ENCODE measurements around the gene FAM240A. TPM values are rescaled to one million over a fixed set of nuclear protein-coding genes. Genes with fewer than 3 reads are reported as not detected.
"Not testable (repeated sequence)": the region's sequence is repeated elsewhere in the genome, so short reads cannot be mapped to it uniquely, and the experiment has no call there.

The FAM240A gene
- total RNA-seq, 3 donors from 2014 or later, result not detected

GRCh38 chr3:46578973-46579755, 33.2 kb upstream of the FAM240A start:
- H3K4me3 Mint-ChIP-seq, result no peak overlapping the region
- H3K36me3 Mint-ChIP-seq (ENCODE audit: insufficient read depth), result no peaks in the 10 kb centered on the region
- peaks cover 6% of the 10 kb centered on the region for H3K27me3 Mint-ChIP-seq (ENCODE audit: low read depth)
- peaks cover 5% of the 10 kb centered on the region for H3K4me1 Mint-ChIP-seq (ENCODE audit: low read depth)
- no peak for DNase-seq
- ATAC-seq, result no peak
- H3K9me3 Mint-ChIP-seq, result no peaks in the 10 kb centered on the region

DNA sequence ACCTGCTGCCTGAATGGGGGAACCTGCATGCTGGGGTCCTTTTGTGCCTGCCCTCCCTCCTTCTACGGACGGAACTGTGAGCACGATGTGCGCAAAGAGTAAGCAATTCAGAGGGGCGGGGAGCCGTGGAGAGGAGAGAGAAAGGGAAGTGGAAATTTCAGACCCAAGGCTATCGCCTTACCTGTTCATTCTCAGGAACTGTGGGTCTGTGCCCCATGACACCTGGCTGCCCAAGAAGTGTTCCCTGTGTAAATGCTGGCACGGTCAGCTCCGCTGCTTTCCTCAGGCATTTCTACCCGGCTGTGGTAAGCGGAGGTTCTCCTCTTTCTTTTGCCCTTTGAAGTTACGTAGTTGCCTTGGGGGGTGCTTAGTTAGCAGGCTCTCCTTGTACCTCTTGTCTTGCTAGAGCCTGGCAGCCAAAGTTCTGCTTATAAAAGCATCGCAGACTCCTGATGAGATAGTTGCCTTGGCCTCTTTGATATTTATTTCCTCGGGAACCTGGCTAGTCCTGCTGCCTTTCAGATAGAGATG, 32.5 kb upstream of the FAM240A start:
- no peak for ATAC-seq
- no peaks in the 10 kb centered on the region for H3K9me3 Mint-ChIP-seq
- peaks cover 5% of the 10 kb centered on the region for H3K4me1 Mint-ChIP-seq (ENCODE audit: low read depth)
- no peaks in the 10 kb centered on the region for H3K36me3 Mint-ChIP-seq (ENCODE audit: insufficient read depth)
- no peak for DNase-seq
- no peak overlapping the region for H3K4me3 Mint-ChIP-seq
- H3K27me3 Mint-ChIP-seq (ENCODE audit: low read depth), result peaks cover 6% of the 10 kb centered on the region

- no peaks in the 10 kb centered on the region for H3K36me3 Mint-ChIP-seq (ENCODE audit: insufficient read depth)
- peaks cover 6% of the 10 kb centered on the region for H3K27me3 Mint-ChIP-seq (ENCODE audit: low read depth)
- H3K4me3 Mint-ChIP-seq, result no peak overlapping the region
- ATAC-seq, result no peak
- no peaks in the 10 kb centered on the region for H3K9me3 Mint-ChIP-seq
- peaks cover 5% of the 10 kb centered on the region for H3K4me1 Mint-ChIP-seq (ENCODE audit: low read depth)
- no peak for DNase-seq
Measured at GRCh38 chr3:46580675-46581074, 31.6 kb upstream of the FAM240A start.

DNA sequence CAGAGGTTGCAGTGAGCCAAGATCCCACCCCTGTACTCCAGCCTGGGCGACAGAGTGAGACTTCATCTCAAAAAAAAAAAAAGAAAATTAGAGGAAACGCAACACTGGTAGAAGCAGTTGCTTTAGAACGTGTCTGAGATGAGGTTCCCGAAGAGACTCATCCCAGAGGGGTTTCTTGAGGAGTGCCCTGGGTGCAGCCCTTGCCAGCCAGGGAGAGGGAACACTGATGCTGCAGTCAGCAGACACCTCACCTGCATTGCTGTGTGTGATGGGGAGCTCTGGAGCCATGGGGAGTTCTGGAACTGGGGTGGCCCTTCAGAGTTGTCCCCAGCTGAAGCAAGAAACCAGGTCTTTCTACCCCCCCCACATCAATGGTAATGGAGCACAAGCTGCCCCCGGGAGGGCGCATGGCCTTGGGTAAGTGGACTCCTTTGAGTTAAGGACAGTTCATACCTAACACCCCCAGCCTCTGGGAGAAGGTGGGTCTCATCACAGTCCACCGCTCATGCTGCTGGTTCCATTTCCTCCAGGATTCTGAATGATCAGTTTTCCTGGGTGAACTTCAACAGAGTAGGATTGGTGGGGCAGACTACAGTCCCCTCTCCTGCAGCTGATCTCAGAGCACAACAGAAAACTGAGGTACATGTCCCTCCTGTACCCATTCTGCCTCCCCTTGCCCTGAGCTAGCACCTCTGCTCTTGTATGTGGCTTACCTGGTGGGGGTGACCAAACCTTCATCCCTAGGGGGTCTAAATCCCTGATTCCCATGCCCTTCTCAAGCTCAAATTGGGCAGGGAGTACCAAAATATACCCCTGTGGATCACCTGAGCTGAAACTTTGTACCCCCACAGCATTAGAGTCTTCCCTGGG, 27.5 kb upstream of the FAM240A start:
- DNase-seq (no peak), ATAC-seq (no peak)
- Mint-ChIP-seq H3K9me3 (no peaks in the 10 kb centered on the region), H3K4me3 (no peak overlapping the region), H3K27me3 (ENCODE audit: low read depth) (no peaks in the 10 kb centered on the region), H3K4me1 (ENCODE audit: low read depth) (peaks cover 9% of the 10 kb centered on the region), H3K36me3 (ENCODE audit: insufficient read depth) (no peaks in the 10 kb centered on the region)

DNA sequence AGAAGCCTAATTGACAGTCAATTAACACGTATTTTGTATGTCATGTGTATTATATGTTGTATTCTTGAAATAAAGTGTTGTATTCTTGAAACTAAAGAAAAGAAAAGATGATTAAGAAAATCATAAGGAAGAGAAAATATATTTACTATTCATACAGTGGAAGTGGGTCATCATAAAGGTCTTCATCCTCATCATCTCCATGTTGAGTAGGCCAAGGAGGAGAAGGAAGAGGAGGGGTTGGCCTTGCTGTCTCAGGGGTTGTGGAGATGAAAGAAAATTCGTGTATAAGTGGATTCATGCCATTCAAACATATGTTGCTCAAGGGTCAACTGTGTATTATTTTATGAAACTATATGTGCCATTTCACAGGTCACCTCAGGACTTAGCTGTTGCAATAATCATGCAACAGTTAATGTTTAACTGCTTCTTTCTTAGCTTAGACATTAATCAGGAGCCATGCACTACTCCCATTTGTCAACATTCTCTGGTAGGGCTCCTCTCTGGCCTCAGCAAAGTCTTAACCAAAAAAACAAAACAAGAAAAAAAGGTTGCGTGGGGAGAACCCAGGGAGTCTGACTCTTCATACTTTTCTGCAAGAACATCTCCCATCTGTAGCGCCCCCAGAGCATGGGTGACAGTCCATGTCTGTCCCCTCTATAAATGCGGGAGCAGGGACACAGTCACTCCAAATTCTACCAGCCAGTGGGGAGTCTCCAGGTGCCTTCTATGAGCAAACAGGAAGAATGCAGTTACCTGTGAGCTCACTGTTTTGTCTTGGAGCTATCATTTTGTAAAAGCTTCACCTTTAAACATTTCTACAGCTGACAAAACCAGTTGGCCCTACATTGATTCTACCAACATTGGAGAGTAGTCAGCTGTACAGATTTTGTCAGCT, 26.3 kb upstream of the FAM240A start:
- H3K36me3 Mint-ChIP-seq (ENCODE audit: insufficient read depth), result no peaks in the 10 kb centered on the region
- DNase-seq (no peak), ATAC-seq (no peak)
- H3K27me3 Mint-ChIP-seq (ENCODE audit: low read depth), result no peaks in the 10 kb centered on the region
- peaks cover 9% of the 10 kb centered on the region for H3K4me1 Mint-ChIP-seq (ENCODE audit: low read depth)
- no peak overlapping the region for H3K4me3 Mint-ChIP-seq
- H3K9me3 Mint-ChIP-seq, result no peaks in the 10 kb centered on the region

- Mint-ChIP-seq H3K4me3 (no peak overlapping the region), H3K27me3 (ENCODE audit: low read depth) (no peaks in the 10 kb centered on the region), H3K4me1 (ENCODE audit: low read depth) (peaks cover 9% of the 10 kb centered on the region), H3K36me3 (ENCODE audit: insufficient read depth) (no peaks in the 10 kb centered on the region), H3K9me3 (no peaks in the 10 kb centered on the region)
- no peak for ATAC-seq
- DNase-seq, result no peak
Measured at GRCh38 chr3:46586738-46587246, 25.5 kb upstream of the FAM240A start.

GRCh38 chr3:46587268-46587667, 25.1 kb upstream of the FAM240A start:
- H3K27me3 Mint-ChIP-seq (ENCODE audit: low read depth); H3K9me3 Mint-ChIP-seq; H3K4me3 Mint-ChIP-seq; ATAC-seq; DNase-seq; H3K36me3 Mint-ChIP-seq (ENCODE audit: insufficient read depth); H3K4me1 Mint-ChIP-seq (ENCODE audit: low read depth): not testable (repeated sequence)

DNA sequence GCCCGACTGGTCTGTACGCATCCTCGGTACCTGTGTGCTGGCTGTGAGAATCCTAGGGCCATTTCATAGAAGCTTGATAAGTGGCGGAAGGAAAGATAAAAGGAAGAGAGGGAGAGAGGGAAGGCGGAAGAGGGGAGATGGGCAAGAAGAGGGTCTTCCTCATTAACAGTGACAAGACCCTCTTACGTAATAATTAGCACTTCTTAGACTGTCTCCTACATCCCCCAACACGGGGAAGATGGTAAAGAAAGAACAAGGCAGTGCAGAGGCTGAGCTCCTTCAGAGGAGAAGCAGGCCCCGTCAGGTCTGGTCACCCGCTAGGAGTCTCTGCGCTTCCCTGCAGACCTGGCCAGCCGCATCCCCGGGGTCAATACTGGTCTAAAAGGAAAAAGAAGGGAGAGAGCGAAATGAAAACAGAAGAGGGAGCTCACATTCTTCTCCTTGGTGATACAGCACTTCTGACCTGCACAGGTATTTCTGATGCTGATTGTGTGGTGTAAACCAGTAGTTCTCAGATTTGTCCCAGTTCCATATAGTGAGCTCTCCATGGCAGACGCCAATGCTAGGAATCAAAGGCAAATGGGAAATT, 19.0 kb upstream of the FAM240A start:
- DNase-seq (no peak), ATAC-seq (no peak)
- no peaks in the 10 kb centered on the region for H3K9me3 Mint-ChIP-seq
- H3K36me3 Mint-ChIP-seq (ENCODE audit: insufficient read depth), result no peaks in the 10 kb centered on the region
- H3K4me1 Mint-ChIP-seq (ENCODE audit: low read depth), result no peaks in the 10 kb centered on the region
- H3K4me3 Mint-ChIP-seq, result no peak overlapping the region
- H3K27me3 Mint-ChIP-seq (ENCODE audit: low read depth), result no peaks in the 10 kb centered on the region

DNA sequence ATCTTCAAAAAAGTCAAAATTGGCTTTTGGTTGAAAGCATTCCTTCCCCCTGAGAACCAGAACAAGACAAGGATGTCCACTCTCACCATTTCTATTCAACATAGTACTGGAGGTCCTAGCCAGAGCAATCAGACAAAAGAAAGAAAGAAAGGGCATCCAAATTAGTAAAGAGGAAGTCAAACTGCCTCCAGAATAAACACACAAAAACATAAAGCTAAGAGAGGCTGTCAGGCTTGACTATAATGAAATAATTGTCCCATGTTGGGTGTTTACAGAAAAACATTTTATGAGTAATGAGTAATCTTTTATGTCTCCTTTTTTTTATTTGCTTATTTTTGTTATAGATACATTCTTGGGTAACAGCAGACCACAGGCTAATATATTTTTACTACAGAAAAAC, 18.3 kb upstream of the FAM240A start:
- no peaks in the 10 kb centered on the region for H3K4me1 Mint-ChIP-seq (ENCODE audit: low read depth)
- H3K27me3 Mint-ChIP-seq (ENCODE audit: low read depth), result no peaks in the 10 kb centered on the region
- DNase-seq (no peak), ATAC-seq (no peak)
- H3K36me3 Mint-ChIP-seq (ENCODE audit: insufficient read depth), result no peaks in the 10 kb centered on the region
- H3K4me3 Mint-ChIP-seq, result no peak overlapping the region
- H3K9me3 Mint-ChIP-seq, result no peaks in the 10 kb centered on the region

- no peaks in the 10 kb centered on the region for H3K9me3 Mint-ChIP-seq
- no peaks in the 10 kb centered on the region for H3K27me3 Mint-ChIP-seq (ENCODE audit: low read depth)
- no peaks in the 10 kb centered on the region for H3K36me3 Mint-ChIP-seq (ENCODE audit: insufficient read depth)
- H3K4me3 Mint-ChIP-seq, result no peak overlapping the region
- H3K4me1 Mint-ChIP-seq (ENCODE audit: low read depth), result no peaks in the 10 kb centered on the region
- DNase-seq (no peak), ATAC-seq (no peak)
Measured at GRCh38 chr3:46594723-46595122, 17.6 kb upstream of the FAM240A start.

- H3K36me3 Mint-ChIP-seq (ENCODE audit: insufficient read depth), result no peaks in the 10 kb centered on the region
- ATAC-seq, result no peak
- no peaks in the 10 kb centered on the region for H3K4me1 Mint-ChIP-seq (ENCODE audit: low read depth)
- no peaks in the 10 kb centered on the region for H3K27me3 Mint-ChIP-seq (ENCODE audit: low read depth)
- no peaks in the 10 kb centered on the region for H3K9me3 Mint-ChIP-seq
- DNase-seq, result no peak
- H3K4me3 Mint-ChIP-seq, result no peak overlapping the region
Measured at GRCh38 chr3:46595819-46596314, 16.5 kb upstream of the FAM240A start.

DNA sequence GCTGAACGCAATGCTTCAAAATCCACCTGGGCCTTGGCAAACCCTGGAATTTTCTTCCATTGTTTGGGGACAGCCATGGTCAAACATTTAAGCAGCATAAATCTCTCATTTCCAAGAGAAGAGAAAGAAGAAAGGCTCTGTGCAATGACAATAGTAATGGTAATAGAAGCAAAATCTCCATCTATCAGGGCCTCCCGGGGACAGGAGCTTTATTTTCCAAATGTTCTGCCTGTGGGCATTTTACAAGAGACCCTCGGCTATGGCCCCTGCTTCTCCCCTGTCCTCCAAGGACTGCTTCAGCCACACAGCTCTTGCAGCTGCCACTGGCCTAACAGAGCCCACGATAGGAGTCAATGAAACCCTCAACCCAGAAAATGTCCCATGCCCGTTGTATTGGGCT, 12.7 kb upstream of the FAM240A start:
- no peaks in the 10 kb centered on the region for H3K9me3 Mint-ChIP-seq
- no peaks in the 10 kb centered on the region for H3K36me3 Mint-ChIP-seq (ENCODE audit: insufficient read depth)
- H3K27me3 Mint-ChIP-seq (ENCODE audit: low read depth), result no peaks in the 10 kb centered on the region
- no peak overlapping the region for H3K4me3 Mint-ChIP-seq
- ATAC-seq (no peak), DNase-seq (no peak)
- H3K4me1 Mint-ChIP-seq (ENCODE audit: low read depth), result no peaks in the 10 kb centered on the region

GRCh38 chr3:46603446-46604046, 8.8 kb upstream of the FAM240A start:
- no peaks in the 10 kb centered on the region for H3K27me3 Mint-ChIP-seq (ENCODE audit: low read depth)

More at GRCh38 chr3:46603446-46604046, 8.8 kb upstream of the FAM240A start:
- DNase-seq, result no peak
- H3K4me3 Mint-ChIP-seq, result no peak overlapping the region
- no peaks in the 10 kb centered on the region for H3K36me3 Mint-ChIP-seq (ENCODE audit: insufficient read depth)
- H3K4me1 Mint-ChIP-seq (ENCODE audit: low read depth), result no peaks in the 10 kb centered on the region
- no peaks in the 10 kb centered on the region for H3K9me3 Mint-ChIP-seq
- ATAC-seq, result no peak

Data from activated T-cell treated with anti-CD3 and anti-CD28 coated beads, Interleukin-2, amount 50 U/mL, for 4 hours (primary cell).